Measurements from ENCODE around the gene SYP. TPM values are rescaled to one million over a fixed set of nuclear protein-coding genes. Genes with fewer than 3 reads are reported as not detected.

The SYP gene
- total RNA-seq, 2 experiments from 2014 or later = 0.17 to 0.69 TPM

GRCh38 chrX:49139713-49140112 lies 60.3 kb downstream of the SYP start:
- Mint-ChIP-seq H3K27ac (no peak overlapping the region), H3K9me3 (no peaks in the 10 kb centered on the region), H3K27me3 (no peaks in the 10 kb centered on the region), H3K36me3 (ENCODE audit: low read depth) (peaks cover 9% of the 10 kb centered on the region), H3K4me1 (ENCODE audit: low read depth) (no peaks in the 10 kb centered on the region), H3K4me3 (no peak overlapping the region)
- intact Hi-C loops (cut with DNase I, micrococcal nuclease) = no loop called here
- TF ChIP-seq CTCF (IDR thresholded peaks at IDR 0.05) = no peak
- Histone ChIP-seq H3K27ac (ENCODE audit: low read depth in 1 of 2, low read length in 2 of 2) (no peak overlapping the region), H3K9me3 (ENCODE audit: control insufficient read depth in 1 of 2, insufficient read depth in 1 of 2, low read length in 2 of 2) (peaks cover 4 to 14% of the 10 kb centered on the region in 2 experiments), H3K36me3 (ENCODE audit: insufficient read depth, low read length) (no peaks in the 10 kb centered on the region), H3K27me3 (ENCODE audit: control insufficient read depth in 1 of 2, insufficient read depth in 2 of 2, low read length in 2 of 2) (no peaks in the 10 kb centered on the region), H3K4me1 (ENCODE audit: insufficient read depth, low read length) (no peaks in the 10 kb centered on the region), H3K4me3 (ENCODE audit: low read length) (no peak overlapping the region)
- ChIA-PET POLR2A (no interaction called here), CTCF (no interaction called here)
- ATAC-seq (ENCODE audit: poor library complexity) = no peak
- DNase-seq = no peak

Other genes with a start within 250 kb of the SYP start
- 10 to 100 TPM; 81.3 to 92.1 TPM for gene OTUD5, start 242.6 kb downstream of the SYP start, total RNA-seq
- 1 to 10 TPM; 1.5 to 2.7 TPM for gene KCND1, start 228.3 kb downstream of the SYP start, total RNA-seq
- 100 to 1,000 TPM; 100 to 101 TPM for gene GRIPAP1, start 197.9 kb downstream of the SYP start, total RNA-seq
- 10 to 100 TPM; 38.6 to 40.9 TPM for gene TFE3, start 156.8 kb downstream of the SYP start, total RNA-seq
- gene CCDC120, start 141.2 kb downstream of the SYP start, total RNA-seq = 10 to 100 TPM; 11.5 to 12.2 TPM
- gene PRAF2, start 126.2 kb downstream of the SYP start, total RNA-seq = 10 to 100 TPM; 17.1 to 21.0 TPM
- 10 to 100 TPM; 74.8 to 78.7 TPM for gene WDR45, start 120.3 kb downstream of the SYP start, total RNA-seq
- gene GPKOW, start 76.5 kb downstream of the SYP start, total RNA-seq = 1 to 10 TPM; 8.9 to 9.6 TPM
- gene MAGIX, start 37.4 kb downstream of the SYP start, total RNA-seq = under 1 TPM; 0.89 to 0.93 TPM
- gene PLP2, start 28.3 kb downstream of the SYP start, total RNA-seq = 100 to 1,000 TPM; 124 to 128 TPM
- 1 to 10 TPM; 1.8 to 2.3 TPM for gene PRICKLE3, start 13.8 kb downstream of the SYP start, total RNA-seq
- gene CACNA1F, start 33.1 kb upstream of the SYP start, total RNA-seq = 1 to 10 TPM; 1.1 to 1.2 TPM
- 10 to 100 TPM; 12.7 to 15.8 TPM for gene CCDC22, start 35.3 kb upstream of the SYP start, total RNA-seq
- gene FOXP3, start 64.5 kb upstream of the SYP start, total RNA-seq = 1 to 10 TPM; 3.7 TPM
- gene PPP1R3F, start 69.6 kb upstream of the SYP start, total RNA-seq = 1 to 10 TPM; 8.5 to 9.1 TPM
- gene GAGE10, start 103.5 kb upstream of the SYP start, total RNA-seq = not detected
- gene GAGE12J, start 121.8 kb upstream of the SYP start, total RNA-seq = not detected
- gene GAGE13, start 131.4 kb upstream of the SYP start, total RNA-seq = not detected

Measured in CD4-positive, alpha-beta T cell (primary cell).